Measurements from ENCODE around the gene SPRN.
"Not testable (repeated sequence)": the region's sequence is repeated elsewhere in the genome, so short reads cannot be mapped to it uniquely, and the experiment has no call there.

The SPRN gene

DNA sequence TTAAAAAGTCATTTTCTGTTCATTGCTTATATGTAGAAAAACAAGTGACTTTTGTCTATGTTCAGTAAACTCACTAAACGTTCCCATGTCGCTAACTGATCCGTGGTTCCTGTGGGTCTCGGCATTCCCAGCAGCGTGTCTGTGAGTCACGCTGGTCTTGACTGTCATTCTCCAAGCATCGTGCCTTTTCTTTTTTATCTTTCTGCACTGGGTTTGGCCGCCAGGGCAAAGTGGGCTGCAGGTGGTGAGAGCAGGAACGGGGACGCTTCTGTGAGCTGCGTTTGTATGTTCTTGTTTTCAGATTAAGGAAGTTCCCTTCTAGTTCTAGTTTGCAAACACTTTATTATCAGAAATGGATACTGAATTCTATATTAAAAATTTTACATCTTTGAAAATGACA lies 22.6 kb upstream of the SPRN start:
- peaks cover 19% of the 10 kb centered on the region for H3K9me3 Mint-ChIP-seq (ENCODE audit: low read depth)
- H3K4me3 Mint-ChIP-seq: no peak overlapping the region
- H3K27me3 Mint-ChIP-seq: peaks cover 1% of the 10 kb centered on the region
- peaks cover 7% of the 10 kb centered on the region for H3K4me1 Mint-ChIP-seq (ENCODE audit: low read depth)
- H3K36me3 Mint-ChIP-seq: peaks cover 24% of the 10 kb centered on the region
- H3K27ac Mint-ChIP-seq: no peak overlapping the region

GRCh38 chr10:133445751-133446708 lies 21.6 kb upstream of the SPRN start:
- H3K4me1 Mint-ChIP-seq (ENCODE audit: low read depth): peaks cover 7% of the 10 kb centered on the region
- H3K4me3 Mint-ChIP-seq: no peak overlapping the region
- H3K9me3 Mint-ChIP-seq (ENCODE audit: low read depth): peaks cover 19% of the 10 kb centered on the region
- H3K27ac Mint-ChIP-seq: no peak overlapping the region
- peaks cover 24% of the 10 kb centered on the region for H3K36me3 Mint-ChIP-seq
- peaks cover 1% of the 10 kb centered on the region for H3K27me3 Mint-ChIP-seq

- peaks cover 24% of the 10 kb centered on the region for H3K36me3 Mint-ChIP-seq
- H3K27ac Mint-ChIP-seq: no peak overlapping the region
- H3K9me3 Mint-ChIP-seq (ENCODE audit: low read depth): peaks cover 19% of the 10 kb centered on the region
- H3K4me3 Mint-ChIP-seq: no peak overlapping the region
- peaks cover 7% of the 10 kb centered on the region for H3K4me1 Mint-ChIP-seq (ENCODE audit: low read depth)
- H3K27me3 Mint-ChIP-seq: peaks cover 1% of the 10 kb centered on the region
Observed at GRCh38 chr10:133445268-133445732, 20.9 kb upstream of the SPRN start.

DNA sequence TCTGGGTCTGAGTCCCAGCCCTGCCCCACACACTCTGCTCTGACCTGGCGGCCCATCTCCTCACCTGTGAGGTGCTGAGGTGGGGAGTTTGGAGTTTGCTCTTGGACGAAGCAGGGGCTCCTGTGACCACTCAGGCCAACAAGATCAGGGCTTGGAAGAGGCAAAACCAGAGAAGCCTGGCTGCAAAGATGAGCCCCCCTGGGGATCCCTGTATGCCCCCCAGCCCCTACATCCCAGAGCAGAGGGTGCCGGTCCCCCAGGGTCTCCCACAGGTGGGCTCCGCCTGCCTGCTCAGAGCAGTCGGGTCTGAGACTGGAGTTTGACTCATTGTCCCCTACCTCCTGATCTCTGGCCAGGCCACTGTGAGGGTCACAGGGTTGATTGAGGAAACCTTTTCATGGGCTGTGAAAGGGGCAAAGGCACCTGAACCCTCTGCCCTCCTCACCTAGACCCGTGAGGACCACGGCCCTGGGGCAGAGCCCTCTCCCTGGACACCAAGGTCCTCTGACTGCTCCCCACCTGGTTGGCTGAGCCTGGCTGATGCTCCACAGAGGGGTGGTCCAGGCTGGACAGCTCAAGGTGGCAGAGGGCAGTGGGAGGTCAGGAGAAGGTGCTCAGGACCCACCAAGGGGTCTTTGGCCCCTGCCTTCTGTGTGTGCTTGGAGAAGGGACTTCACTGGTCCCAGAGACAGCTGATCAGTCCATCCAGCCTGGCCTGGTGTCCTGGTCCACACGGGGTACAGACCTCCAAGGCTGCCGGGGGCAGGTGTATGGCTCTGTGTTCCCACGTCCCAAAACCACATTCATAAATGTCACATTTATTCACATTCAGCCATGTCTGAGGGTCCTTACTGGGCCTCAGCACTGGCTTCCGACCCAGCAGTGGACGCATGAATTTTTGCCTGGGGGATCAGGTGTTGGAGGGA lies 20.2 kb upstream of the SPRN start:
- peaks cover 24% of the 10 kb centered on the region for H3K36me3 Mint-ChIP-seq
- H3K27ac Mint-ChIP-seq: no peak overlapping the region
- peaks cover 7% of the 10 kb centered on the region for H3K4me1 Mint-ChIP-seq (ENCODE audit: low read depth)
- no peak overlapping the region for H3K4me3 Mint-ChIP-seq
- peaks cover 1% of the 10 kb centered on the region for H3K27me3 Mint-ChIP-seq
- H3K9me3 Mint-ChIP-seq (ENCODE audit: low read depth): peaks cover 19% of the 10 kb centered on the region

DNA sequence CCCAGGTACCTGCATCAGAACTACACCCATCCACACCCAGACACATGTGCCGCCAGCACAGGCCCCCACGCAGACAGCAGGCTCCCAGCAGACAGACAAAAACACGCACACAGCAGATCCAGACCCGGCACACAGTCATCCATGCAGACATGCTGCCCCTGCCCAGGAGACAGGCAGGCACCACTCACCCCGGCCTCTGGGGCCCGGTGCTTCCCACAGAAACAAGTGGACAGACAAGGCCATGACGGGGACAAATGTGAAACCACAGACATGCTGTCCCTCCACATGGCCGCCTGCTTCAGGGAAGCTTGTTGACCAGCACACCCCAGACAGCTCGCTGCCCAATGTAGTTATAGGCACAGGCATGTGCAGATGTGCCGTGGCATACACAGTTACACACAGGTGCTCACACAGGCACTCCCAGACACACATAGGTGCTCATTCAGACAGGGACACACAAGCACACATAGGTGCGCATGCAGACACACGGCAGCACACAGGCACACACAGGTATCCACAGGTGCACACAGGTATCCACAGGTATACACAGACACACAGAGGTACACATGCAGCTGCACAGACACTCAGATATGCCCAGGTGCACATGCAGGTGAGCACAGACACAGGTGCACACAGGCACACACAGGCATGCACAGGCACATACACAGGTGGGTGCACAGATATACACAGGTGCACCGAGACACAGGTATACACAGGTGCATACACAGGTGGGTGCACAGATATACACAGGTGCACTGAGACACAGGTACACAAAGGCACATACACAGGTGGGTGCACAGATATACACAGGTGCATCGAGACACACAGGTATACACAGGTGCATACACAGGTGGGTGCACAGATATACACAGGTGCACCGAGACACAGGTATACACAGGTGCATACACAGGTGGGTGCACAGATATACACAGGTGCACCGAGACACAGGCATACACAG lies 18.8 kb upstream of the SPRN start:
- H3K4me1 Mint-ChIP-seq (ENCODE audit: low read depth): peaks cover 9% of the 10 kb centered on the region
- peaks cover 21% of the 10 kb centered on the region for H3K36me3 Mint-ChIP-seq
- peaks cover 14% of the 10 kb centered on the region for H3K9me3 Mint-ChIP-seq (ENCODE audit: low read depth)
- H3K4me3 Mint-ChIP-seq: no peak overlapping the region
- peaks cover 4% of the 10 kb centered on the region for H3K27me3 Mint-ChIP-seq
- no peak overlapping the region for H3K27ac Mint-ChIP-seq

DNA sequence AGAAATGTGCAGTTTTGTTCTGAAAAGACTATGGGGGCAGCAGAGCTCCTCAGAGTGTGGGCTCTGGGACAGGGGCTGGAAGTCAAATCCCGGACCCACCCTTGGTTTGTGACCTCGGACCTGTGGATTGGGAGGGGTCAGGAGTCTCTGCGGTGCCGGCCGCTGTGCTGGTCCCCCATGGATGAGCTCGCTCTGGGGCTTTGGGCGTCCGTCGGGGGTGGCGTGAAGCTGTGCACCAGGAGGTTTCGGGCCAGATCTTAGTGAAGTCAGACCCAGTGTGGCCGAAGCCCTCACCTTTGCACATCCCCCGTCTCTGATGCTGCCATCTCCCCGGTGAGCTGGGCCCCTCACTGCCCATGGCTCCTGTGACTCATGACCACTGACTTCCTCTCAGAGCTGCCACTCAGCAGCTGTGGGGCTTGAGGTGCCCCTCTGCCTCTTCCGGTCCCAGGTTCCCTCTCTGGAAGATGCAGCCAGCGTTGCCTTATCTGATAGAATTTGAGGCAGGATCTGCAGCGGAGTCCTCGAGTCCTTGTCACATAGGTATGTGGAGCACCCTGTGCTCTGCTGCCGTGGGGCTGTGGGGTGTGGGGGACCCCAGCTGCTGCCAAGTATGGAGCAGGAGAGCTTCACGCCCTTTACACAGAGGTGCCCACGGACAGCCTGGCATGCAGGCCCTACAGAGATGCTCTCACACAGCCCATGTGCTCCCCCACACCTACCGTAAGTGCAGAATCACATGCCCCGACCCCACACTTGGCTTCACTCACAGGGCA lies 18.0 kb upstream of the SPRN start:
- Mint-ChIP-seq H3K4me3 (no peak overlapping the region), H3K27ac (no peak overlapping the region), H3K27me3 (peaks cover 4% of the 10 kb centered on the region), H3K36me3 (peaks cover 13% of the 10 kb centered on the region), H3K4me1 (ENCODE audit: low read depth) (peaks cover 13% of the 10 kb centered on the region), H3K9me3 (ENCODE audit: low read depth) (peaks cover 6% of the 10 kb centered on the region)

DNA sequence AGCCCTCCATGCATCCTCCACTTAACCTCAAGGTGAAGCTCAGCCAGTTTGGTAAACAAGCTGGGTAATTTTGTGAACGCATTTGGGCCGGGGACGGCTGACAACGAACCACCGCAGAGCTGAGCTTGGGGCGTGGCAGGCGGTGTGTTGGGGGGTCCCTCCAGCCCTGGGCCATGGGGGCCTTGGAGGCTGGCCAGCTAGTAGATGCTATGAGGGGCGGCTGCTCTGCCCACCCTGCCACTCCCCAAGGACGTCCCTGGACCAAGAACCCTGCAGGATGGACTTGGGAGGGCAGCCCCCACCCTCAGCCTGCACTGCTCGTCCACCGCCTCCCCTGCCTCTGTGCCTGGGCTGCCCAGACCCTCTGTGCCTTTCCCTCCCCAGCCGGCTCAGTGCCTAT lies 17.4 kb upstream of the SPRN start:
- H3K36me3 Mint-ChIP-seq: peaks cover 10% of the 10 kb centered on the region
- H3K4me1 Mint-ChIP-seq (ENCODE audit: low read depth): peaks cover 13% of the 10 kb centered on the region
- no peak overlapping the region for H3K27ac Mint-ChIP-seq
- peaks cover 4% of the 10 kb centered on the region for H3K27me3 Mint-ChIP-seq
- peaks cover 3% of the 10 kb centered on the region for H3K9me3 Mint-ChIP-seq (ENCODE audit: low read depth)
- H3K4me3 Mint-ChIP-seq: no peak overlapping the region

DNA sequence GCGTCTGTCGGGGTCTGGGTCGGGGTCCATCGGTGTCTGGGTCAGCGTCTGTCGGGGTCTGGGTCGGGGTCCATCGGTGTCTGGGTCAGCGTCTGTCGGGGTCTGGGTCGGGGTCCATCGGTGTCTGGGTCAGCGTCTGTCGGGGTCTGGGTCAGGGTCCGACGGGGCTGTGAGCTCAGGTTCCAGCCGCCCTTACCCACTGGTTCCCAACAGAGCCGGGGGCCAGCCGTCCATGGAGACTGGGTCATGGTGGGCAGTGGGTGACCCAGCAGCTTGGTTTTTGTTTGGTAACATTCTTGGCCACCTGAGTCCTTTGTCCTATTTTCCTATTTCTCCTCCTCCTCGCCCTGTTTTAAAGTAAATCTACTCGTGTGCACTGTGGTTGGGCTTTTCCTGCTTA lies 16.9 kb upstream of the SPRN start:
- not testable (repeated sequence) for H3K9me3 Mint-ChIP-seq (ENCODE audit: low read depth); H3K36me3 Mint-ChIP-seq; H3K27ac Mint-ChIP-seq; H3K4me3 Mint-ChIP-seq; H3K27me3 Mint-ChIP-seq
- peaks cover 13% of the 10 kb centered on the region for H3K4me1 Mint-ChIP-seq (ENCODE audit: low read depth)

GRCh38 chr10:133440633-133441285 lies 16.3 kb upstream of the SPRN start:
- H3K27ac Mint-ChIP-seq: no peak overlapping the region
- peaks cover 13% of the 10 kb centered on the region for H3K4me1 Mint-ChIP-seq (ENCODE audit: low read depth)
- peaks cover 9% of the 10 kb centered on the region for H3K27me3 Mint-ChIP-seq
- H3K36me3 Mint-ChIP-seq: peaks cover 8% of the 10 kb centered on the region
- no peak overlapping the region for H3K4me3 Mint-ChIP-seq
- H3K9me3 Mint-ChIP-seq (ENCODE audit: low read depth): no peaks in the 10 kb centered on the region

- H3K4me1 Mint-ChIP-seq (ENCODE audit: low read depth): peaks cover 13% of the 10 kb centered on the region
- no peak overlapping the region for H3K27ac Mint-ChIP-seq
- H3K36me3 Mint-ChIP-seq: peaks cover 8% of the 10 kb centered on the region
- H3K4me3 Mint-ChIP-seq: no peak overlapping the region
- H3K27me3 Mint-ChIP-seq: peaks cover 9% of the 10 kb centered on the region
- no peaks in the 10 kb centered on the region for H3K9me3 Mint-ChIP-seq (ENCODE audit: low read depth)
Observed at GRCh38 chr10:133439517-133440461, 15.4 kb upstream of the SPRN start.

DNA sequence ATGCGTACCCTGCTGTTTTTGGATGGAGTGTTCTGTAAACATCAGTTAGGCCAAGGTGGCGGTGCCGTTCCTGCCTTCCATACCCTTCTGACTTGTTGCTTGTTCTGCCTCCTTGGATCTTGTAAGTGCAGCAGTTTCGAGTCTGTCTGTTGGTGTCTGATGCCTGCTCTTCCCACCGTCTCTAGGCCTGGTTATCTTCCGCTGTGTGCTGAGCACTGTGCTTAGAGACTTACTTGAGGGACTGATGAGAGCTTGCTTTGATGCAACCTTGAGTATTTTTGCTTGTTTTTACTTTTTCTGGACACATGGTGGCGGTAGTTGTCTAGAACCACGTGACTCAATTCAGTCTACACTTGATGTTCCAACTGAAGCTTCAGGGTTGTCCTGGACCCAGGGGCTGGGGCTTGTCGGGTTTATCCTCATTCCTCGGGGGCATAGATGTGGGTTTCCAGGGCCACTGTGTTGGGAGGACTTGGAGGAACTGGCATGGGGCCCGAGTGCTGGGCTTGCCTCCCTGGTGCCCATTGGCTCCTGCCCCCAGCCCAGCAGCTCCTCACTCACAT lies 14.4 kb upstream of the SPRN start:
- H3K4me3 Mint-ChIP-seq: no peak overlapping the region
- H3K27me3 Mint-ChIP-seq: peaks cover 9% of the 10 kb centered on the region
- H3K9me3 Mint-ChIP-seq (ENCODE audit: low read depth): no peaks in the 10 kb centered on the region
- H3K27ac Mint-ChIP-seq: no peak overlapping the region
- H3K4me1 Mint-ChIP-seq (ENCODE audit: low read depth): peaks cover 13% of the 10 kb centered on the region
- H3K36me3 Mint-ChIP-seq: peaks cover 8% of the 10 kb centered on the region

DNA sequence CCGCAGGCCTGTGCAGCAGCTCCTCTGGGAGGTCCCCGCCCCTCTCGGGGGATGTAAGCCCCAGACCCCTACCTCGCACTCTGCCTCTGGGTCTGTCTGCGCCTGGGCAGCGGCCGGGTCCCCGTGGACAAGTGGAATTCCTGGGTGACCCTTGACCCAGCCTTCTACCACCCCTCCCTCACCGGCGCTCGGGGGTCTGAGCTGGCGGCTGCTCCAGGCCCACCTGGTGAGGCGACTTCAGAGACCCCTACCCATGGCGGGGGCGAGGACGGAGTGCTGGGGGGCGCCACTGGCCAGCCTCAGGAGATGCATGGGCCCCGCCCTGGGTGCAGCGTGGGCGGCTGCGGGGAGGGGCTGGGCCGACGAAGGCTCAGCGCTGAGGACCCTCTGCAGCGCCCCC lies 8.4 kb upstream of the SPRN start:
- H3K36me3 Mint-ChIP-seq; H3K4me1 Mint-ChIP-seq (ENCODE audit: low read depth); H3K27me3 Mint-ChIP-seq; H3K9me3 Mint-ChIP-seq (ENCODE audit: low read depth); H3K4me3 Mint-ChIP-seq; H3K27ac Mint-ChIP-seq: not testable (repeated sequence)

Measured in activated naive CD8-positive, alpha-beta T cell (primary cell).